ENCODE results near the gene RPS19BP1. TPM values are rescaled to one million over a fixed set of nuclear protein-coding genes. Genes with fewer than 3 reads are reported as not detected.

Gene RPS19BP1
- total RNA-seq, 1 donor from 2014 or later = 27.7 TPM

GRCh38 chr22:39494471-39495120, 38.0 kb downstream of the RPS19BP1 start:
- Histone ChIP-seq H2AFZ (replicated peaks) (no peak overlapping the region), H3K4me1 (peaks cover 14% of the 10 kb centered on the region), H3K27ac (no peak overlapping the region), H3K4me3 (no peak overlapping the region), H3K9me3 (ENCODE audit: low read depth) (no peaks in the 10 kb centered on the region), H3K27me3 (peaks cover 18% of the 10 kb centered on the region), H3F3A (ENCODE audit: low read depth) (peaks cover 15% of the 10 kb centered on the region), H3K79me2 (ENCODE audit: low read depth) (no peaks in the 10 kb centered on the region), H3K36me3 (no peaks in the 10 kb centered on the region), H4K20me1 (ENCODE audit: low read depth) (peaks cover 4% of the 10 kb centered on the region), H3K4me2 (no peak overlapping the region), H3K9ac (no peak overlapping the region)
- Mint-ChIP-seq H3K27ac (no peak overlapping the region), H3K36me3 (peaks cover 2% of the 10 kb centered on the region), H3K27me3 (ENCODE audit: insufficient read depth, low read depth) (peaks cover 13% of the 10 kb centered on the region), H3K4me1 (peaks cover 31% of the 10 kb centered on the region), H3K9me3 (no peaks in the 10 kb centered on the region), H3K4me3 (no peak overlapping the region)
- DNase-seq (ENCODE audit: low spot score) = no peak
- TF ChIP-seq EZH2 (IDR thresholded peaks at IDR 0.05) (no peak), EZH2phosphoT487 (IDR thresholded peaks at IDR 0.05) (no peak)
- TF ChIP-seq, protein P1, sequence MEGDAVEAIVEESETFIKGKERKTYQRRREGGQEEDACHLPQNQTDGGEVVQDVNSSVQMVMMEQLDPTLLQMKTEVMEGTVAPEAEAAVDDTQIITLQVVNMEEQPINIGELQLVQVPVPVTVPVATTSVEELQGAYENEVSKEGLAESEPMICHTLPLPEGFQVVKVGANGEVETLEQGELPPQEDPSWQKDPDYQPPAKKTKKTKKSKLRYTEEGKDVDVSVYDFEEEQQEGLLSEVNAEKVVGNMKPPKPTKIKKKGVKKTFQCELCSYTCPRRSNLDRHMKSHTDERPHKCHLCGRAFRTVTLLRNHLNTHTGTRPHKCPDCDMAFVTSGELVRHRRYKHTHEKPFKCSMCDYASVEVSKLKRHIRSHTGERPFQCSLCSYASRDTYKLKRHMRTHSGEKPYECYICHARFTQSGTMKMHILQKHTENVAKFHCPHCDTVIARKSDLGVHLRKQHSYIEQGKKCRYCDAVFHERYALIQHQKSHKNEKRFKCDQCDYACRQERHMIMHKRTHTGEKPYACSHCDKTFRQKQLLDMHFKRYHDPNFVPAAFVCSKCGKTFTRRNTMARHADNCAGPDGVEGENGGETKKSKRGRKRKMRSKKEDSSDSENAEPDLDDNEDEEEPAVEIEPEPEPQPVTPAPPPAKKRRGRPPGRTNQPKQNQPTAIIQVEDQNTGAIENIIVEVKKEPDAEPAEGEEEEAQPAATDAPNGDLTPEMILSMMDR (IDR thresholded peaks at IDR 0.05) = no peak

DNA sequence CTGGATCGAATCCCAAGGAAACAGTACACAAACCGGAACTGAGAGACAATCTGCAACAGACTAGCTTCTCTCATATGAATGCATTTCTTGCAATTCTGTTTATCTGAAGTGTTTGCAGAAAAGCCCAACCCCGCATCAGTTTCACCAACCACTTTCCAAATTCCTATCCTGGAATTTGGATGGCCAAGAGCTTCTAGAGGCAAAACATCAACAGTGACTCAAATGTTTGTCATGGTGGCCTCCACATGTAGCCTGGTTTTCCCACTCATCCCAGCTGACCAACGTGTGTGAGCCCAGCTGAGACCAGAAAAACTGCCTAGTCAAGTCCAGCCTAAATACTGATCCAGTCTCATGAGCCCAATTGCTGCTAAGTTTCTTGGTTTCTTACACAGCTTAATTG, 38.8 kb downstream of the RPS19BP1 start:
- peaks cover 2% of the 10 kb centered on the region for H3K36me3 Mint-ChIP-seq
- no peaks in the 10 kb centered on the region for H3K36me3 ChIP-seq
- no peak overlapping the region for H3K4me2 ChIP-seq
- peaks cover 25% of the 10 kb centered on the region for H3K4me1 Mint-ChIP-seq
- H3K4me3 Mint-ChIP-seq = no peak overlapping the region
- H3K79me2 ChIP-seq (ENCODE audit: low read depth) = no peaks in the 10 kb centered on the region
- no peak overlapping the region for H3K4me3 ChIP-seq
- no peaks in the 10 kb centered on the region for H3K9me3 ChIP-seq (ENCODE audit: low read depth)
- no peaks in the 10 kb centered on the region for H3K9me3 Mint-ChIP-seq
- H3K27ac ChIP-seq = no peak overlapping the region
- TF ChIP-seq EZH2phosphoT487 (IDR thresholded peaks at IDR 0.05) = no peak
- TF ChIP-seq, protein P1 (IDR thresholded peaks at IDR 0.05) = no peak
- TF ChIP-seq EZH2 (IDR thresholded peaks at IDR 0.05) = no peak
- no peak overlapping the region for H3K27ac Mint-ChIP-seq
- no peak overlapping the region for H3K9ac ChIP-seq
- peaks cover 18% of the 10 kb centered on the region for H3K27me3 ChIP-seq
- H4K20me1 ChIP-seq (ENCODE audit: low read depth) = peaks cover 5% of the 10 kb centered on the region
- no peak for DNase-seq (ENCODE audit: low spot score)
- peaks cover 12% of the 10 kb centered on the region for H3K4me1 ChIP-seq
- H3F3A ChIP-seq (ENCODE audit: low read depth) = peaks cover 15% of the 10 kb centered on the region
- no peak overlapping the region for H2AFZ ChIP-seq (replicated peaks)
- peaks cover 12% of the 10 kb centered on the region for H3K27me3 Mint-ChIP-seq (ENCODE audit: insufficient read depth, low read depth)

- no peaks in the 10 kb centered on the region for H3K9me3 ChIP-seq (ENCODE audit: low read depth)
- no peak overlapping the region for H3K27ac Mint-ChIP-seq
- peaks cover 4% of the 10 kb centered on the region for H3K4me1 ChIP-seq
- no peak overlapping the region for H3K4me3 Mint-ChIP-seq
- peaks cover 14% of the 10 kb centered on the region for H3K4me1 Mint-ChIP-seq
- no peak for DNase-seq (ENCODE audit: low spot score)
- peaks cover 10% of the 10 kb centered on the region for H3K27me3 Mint-ChIP-seq (ENCODE audit: insufficient read depth, low read depth)
- H4K20me1 ChIP-seq (ENCODE audit: low read depth) = peaks cover 5% of the 10 kb centered on the region
- H2AFZ ChIP-seq (replicated peaks) = no peak overlapping the region
- H3K9ac ChIP-seq = no peak overlapping the region
- H3K79me2 ChIP-seq (ENCODE audit: low read depth) = no peaks in the 10 kb centered on the region
- H3F3A ChIP-seq (ENCODE audit: low read depth) = peaks cover 15% of the 10 kb centered on the region
- no peak overlapping the region for H3K4me3 ChIP-seq
- H3K27ac ChIP-seq = no peak overlapping the region
- no peaks in the 10 kb centered on the region for H3K9me3 Mint-ChIP-seq
- no peak overlapping the region for H3K4me2 ChIP-seq
- peaks cover 11% of the 10 kb centered on the region for H3K27me3 ChIP-seq
- TF ChIP-seq EZH2phosphoT487 (IDR thresholded peaks at IDR 0.05) (no peak), EZH2 (IDR thresholded peaks at IDR 0.05) (no peak)
- TF ChIP-seq, protein P1 (IDR thresholded peaks at IDR 0.05) = no peak
- peaks cover 4% of the 10 kb centered on the region for H3K36me3 Mint-ChIP-seq
- H3K36me3 ChIP-seq = no peaks in the 10 kb centered on the region
Measured at GRCh38 chr22:39492186-39492585, 40.4 kb downstream of the RPS19BP1 start.
